Peyer's patch (tissue), 4 donors: ENCODE measurements around the gene PRRT4. TPM values are rescaled to one million over a fixed set of nuclear protein-coding genes. Genes with fewer than 3 reads are reported as not detected.

Experiments
- DNase-seq, 3 donors: peaks; one replicate each; pipeline ENCODE4 v3.0.0-alpha.2; 2017 to 2019
- H3K27ac ChIP-seq, 4 donors: fragments of 200-600 bp; sonication (generic); one replicate each; pipeline ENCODE4 v1.5.1; 2016 to 2019
- H3K27me3 ChIP-seq, 2 donors: fragments of 200-600 bp; sonication (generic); one replicate each; pipeline ENCODE4 v1.5.1; 2019
- H3K36me3 ChIP-seq, 3 donors: fragments of 200-600 bp; sonication (generic); one replicate each; pipeline ENCODE4 v1.5.1; 2016 to 2019
- H3K4me1 ChIP-seq, 4 donors: fragments of 200-600 bp; sonication (generic); one replicate each; pipeline ENCODE4 v1.5.1; 2016 to 2019
- H3K4me3 ChIP-seq, 4 donors: fragments of 200-600 bp; sonication (generic); 1 replicate in 3 of 4; 2 replicates in 1 of 4; pipeline ENCODE4 v1.5.1; 2016 to 2019; ENCODE audit warnings: mild to moderate bottlenecking in 1 of 4
- H3K9me3 ChIP-seq, 4 donors: fragments of 200-600 bp; sonication (generic); one replicate each; pipeline ENCODE4 v1.5.1; 2016 to 2019; ENCODE audit warnings: mild to moderate bottlenecking in 1 of 4
- CTCF ChIP-seq, 6 experiments: fragments of 450-650 bp in 4 of 6; fragments of 200-600 bp in 2 of 6; sonication (generic) in 1 of 6; IDR thresholded peaks; one replicate each; pipeline ENCODE4 v1.5.1; 2017 to 2019; ENCODE audit warnings: antibody characterized with exemption in 6 of 6, mild to moderate bottlenecking in 3 of 6, moderate library complexity in 1 of 6
- POLR2A ChIP-seq, 2 donors: fragments of 450-650 bp; IDR thresholded peaks; one replicate each; pipeline ENCODE4 v1.5.1; 2017; ENCODE audit warnings: antibody characterized with exemption in 2 of 2, mild to moderate bottlenecking in 2 of 2, moderate library complexity in 2 of 2
- total RNA-seq, 4 donors: library from RNA; depleted of rRNA; stranded (reverse); fragments of >200 nt; gene quantifications; one replicate each; pipeline ENCODE4 v1.1.0, GENCODE V29; 2016

PRRT4 gene
- under 1 TPM in 1 of 4 donors, not detected in 3; 0.66 TPM for total RNA-seq

- TF ChIP-seq CTCF (IDR thresholded peaks at IDR 0.05) (no peak), POLR2A (IDR thresholded peaks at IDR 0.05) (no peak)
- Histone ChIP-seq H3K36me3 (no peaks in the 10 kb centered on the region), H3K27ac (no peak within 1 kb of the TSS), H3K9me3 (no peaks in the 10 kb centered on the region), H3K4me1 (peaks cover 0 to 14% (median 5%) of the 10 kb centered on the region in 4 donors), H3K4me3 (peak within 1 kb of the TSS; percentile 30 to 54 (median 52)), H3K27me3 (peaks cover 0 to 6% of the 10 kb centered on the region in 2 donors)
- DNase-seq, result no peak
These were observed at the start of gene PRRT4 for GRCh38 chr7:128361411-128362379. Gene PRRT4, minus strand, starts transcription at chr7:128361690.

GRCh38 chr7:128410451-128410753 lies 48.9 kb upstream of the PRRT4 start:
- DNase-seq, result no peak
- Histone ChIP-seq H3K36me3 (no peaks in the 10 kb centered on the region), H3K4me1 (peaks cover 0 to 25% (median 8%) of the 10 kb centered on the region in 4 donors), H3K4me3 (peak overlapping the region; percentile 63 to 86 (median 73)), H3K27ac (peak overlapping the region; percentile 73 to 93 (median 87)), H3K27me3 (no peaks in the 10 kb centered on the region), H3K9me3 (no peaks in the 10 kb centered on the region)
- TF ChIP-seq CTCF (IDR thresholded peaks at IDR 0.05), result no peak
- TF ChIP-seq POLR2A (IDR thresholded peaks at IDR 0.05), result no peak

GRCh38 chr7:128409596-128410450 lies 48.3 kb upstream of the PRRT4 start, which contains the start of gene IMPDH1:
Gene IMPDH1, minus strand, starts transcription at chr7:128409982. Its CDS starts 81 bp downstream, at chr7:128409901.
- H3K27me3 ChIP-seq, result no peaks in the 10 kb centered on the region
- peak within 1 kb of the TSS; percentile 73 to 93 (median 87) for H3K27ac ChIP-seq
- peak in 1 of 6 experiments; percentile 5 for TF ChIP-seq CTCF (IDR thresholded peaks at IDR 0.05)
- peak; percentile 46 to 58 for TF ChIP-seq POLR2A (IDR thresholded peaks at IDR 0.05)
- no peaks in the 10 kb centered on the region for H3K36me3 ChIP-seq
- DNase-seq, result peak; percentile 87 to 95 (median 95)
- peaks cover 0 to 31% (median 10%) of the 10 kb centered on the region in 4 donors for H3K4me1 ChIP-seq
- H3K9me3 ChIP-seq, result no peaks in the 10 kb centered on the region
- H3K4me3 ChIP-seq, result peak within 1 kb of the TSS; percentile 63 to 86 (median 73)

DNA sequence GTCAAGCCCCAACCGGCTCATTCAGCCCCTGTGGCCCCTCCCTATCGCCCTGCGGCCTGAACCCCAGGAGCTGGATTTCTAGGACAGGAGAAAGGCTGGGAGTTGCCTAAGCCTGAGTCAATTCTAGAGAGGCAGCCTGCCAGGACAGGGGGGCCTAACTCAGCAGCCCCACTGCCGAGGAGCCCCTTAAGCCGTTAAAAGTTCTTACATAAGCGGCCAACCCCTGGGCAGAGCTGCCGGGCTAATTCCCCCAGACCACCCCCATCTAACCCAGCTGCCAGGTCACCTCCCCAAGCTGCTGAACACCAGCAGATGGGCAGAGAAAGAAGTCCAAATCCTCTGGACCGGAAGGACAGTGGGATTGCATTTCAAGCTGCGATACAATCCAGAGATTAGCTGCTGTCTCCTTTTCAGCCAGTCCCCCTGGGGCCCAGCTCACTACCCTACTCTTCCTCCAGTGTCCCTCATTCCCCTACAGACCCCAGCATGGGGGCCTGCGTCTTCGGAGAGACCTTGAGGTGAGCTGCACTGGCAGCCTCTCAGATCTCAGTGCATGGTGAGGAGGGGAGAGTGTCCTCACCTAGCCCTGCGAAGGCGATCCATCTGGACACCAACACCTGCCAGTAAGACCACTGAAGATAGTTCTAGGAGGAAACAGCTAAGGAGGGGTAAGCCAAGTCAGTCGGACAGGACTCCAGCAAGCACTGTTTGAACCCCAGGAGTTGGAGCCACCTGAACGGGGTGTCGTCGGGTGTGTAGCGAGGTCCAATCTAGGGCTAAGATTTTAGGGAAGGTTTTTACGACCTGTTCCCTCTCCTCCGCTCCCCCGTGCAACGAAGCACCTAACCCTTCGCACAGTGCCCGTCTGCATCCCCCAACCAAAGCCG lies 47.5 kb upstream of the PRRT4 start:
- DNase-seq, result no peak
- H3K4me1 ChIP-seq, result peaks cover 0 to 40% (median 13%) of the 10 kb centered on the region in 4 donors
- TF ChIP-seq CTCF (IDR thresholded peaks at IDR 0.05) (no peak), POLR2A (IDR thresholded peaks at IDR 0.05) (no peak)

More for the DNA sequence above, 47.5 kb upstream of the PRRT4 start:
- H3K36me3 ChIP-seq, result no peaks in the 10 kb centered on the region
- H3K4me3 ChIP-seq, result peak overlapping the region; percentile 63 to 86 (median 73)
- H3K27me3 ChIP-seq, result no peaks in the 10 kb centered on the region
- peak overlapping the region; percentile 73 to 93 (median 87) for H3K27ac ChIP-seq
- no peaks in the 10 kb centered on the region for H3K9me3 ChIP-seq
